Measurements from ENCODE around the gene PIK3R3.
A peak's percentile ranks its signal among the peaks of the same experiment; 100 is the strongest.
"Not testable (repeated sequence)": the region's sequence is repeated elsewhere in the genome, so short reads cannot be mapped to it uniquely, and the experiment has no call there.

The PIK3R3 gene

GRCh38 chr1:46113948-46114347 lies 18.5 kb downstream of the PIK3R3 start:
- DNase-seq (ENCODE audit: low read depth in 2 of 3, low spot score in 1 of 3): no peak

- DNase-seq (ENCODE audit: low read depth in 2 of 3, low spot score in 1 of 3): no peak
These were observed 20.3 kb downstream of the PIK3R3 start for GRCh38 chr1:46112108-46112507.

GRCh38 chr1:46110521-46110920 lies 21.9 kb downstream of the PIK3R3 start:
- DNase-seq (ENCODE audit: low read depth in 2 of 3, low spot score in 1 of 3): no peak

GRCh38 chr1:46102769-46103476 lies 29.5 kb downstream of the PIK3R3 start:
- peak in 1 of 3 donors; percentile 1 for DNase-seq (ENCODE audit: low read depth in 2 of 3, low spot score in 1 of 3)

GRCh38 chr1:46099215-46099614 lies 33.2 kb downstream of the PIK3R3 start:
- no peak for DNase-seq (ENCODE audit: low read depth in 2 of 3, low spot score in 1 of 3)

GRCh38 chr1:46098027-46098712 lies 34.3 kb downstream of the PIK3R3 start:
- no peak for DNase-seq (ENCODE audit: low read depth in 2 of 3, low spot score in 1 of 3)

- no peak for DNase-seq (ENCODE audit: low read depth in 2 of 3, low spot score in 1 of 3)
These were observed 35.3 kb downstream of the PIK3R3 start for GRCh38 chr1:46097149-46097472.

GRCh38 chr1:46096269-46097148 lies 35.9 kb downstream of the PIK3R3 start:
- DNase-seq (ENCODE audit: low read depth in 2 of 3, low spot score in 1 of 3): no peak

GRCh38 chr1:46095110-46095509 lies 37.3 kb downstream of the PIK3R3 start:
- not testable (repeated sequence) for DNase-seq (ENCODE audit: low read depth in 2 of 3, low spot score in 1 of 3)

GRCh38 chr1:46094471-46095005 lies 37.9 kb downstream of the PIK3R3 start:
- no peak for DNase-seq (ENCODE audit: low read depth in 2 of 3, low spot score in 1 of 3)

- DNase-seq (ENCODE audit: low read depth in 2 of 3, low spot score in 1 of 3): not testable (repeated sequence)
These were observed 38.6 kb downstream of the PIK3R3 start for GRCh38 chr1:46093832-46094231.

- no peak for DNase-seq (ENCODE audit: low read depth in 2 of 3, low spot score in 1 of 3)
These were observed 44.5 kb downstream of the PIK3R3 start for GRCh38 chr1:46087891-46088290.

GRCh38 chr1:46086576-46086975 lies 45.9 kb downstream of the PIK3R3 start:
- DNase-seq (ENCODE audit: low read depth in 2 of 3, low spot score in 1 of 3): no peak

GRCh38 chr1:46084553-46085451 lies 47.6 kb downstream of the PIK3R3 start:
- DNase-seq (ENCODE audit: low read depth in 2 of 3, low spot score in 1 of 3): no peak

GRCh38 chr1:46083579-46083978 lies 48.9 kb downstream of the PIK3R3 start:
- DNase-seq (ENCODE audit: low read depth in 2 of 3, low spot score in 1 of 3): no peak

- no peak for DNase-seq (ENCODE audit: low read depth in 2 of 3, low spot score in 1 of 3)
These were observed 50.8 kb downstream of the PIK3R3 start for GRCh38 chr1:46081619-46082018.

GRCh38 chr1:46081206-46081605 lies 51.2 kb downstream of the PIK3R3 start:
- no peak for DNase-seq (ENCODE audit: low read depth in 2 of 3, low spot score in 1 of 3)

GRCh38 chr1:46080257-46080656 lies 52.2 kb downstream of the PIK3R3 start:
- no peak for DNase-seq (ENCODE audit: low read depth in 2 of 3, low spot score in 1 of 3)

- no peak for DNase-seq (ENCODE audit: low read depth in 2 of 3, low spot score in 1 of 3)
These were observed 54.8 kb downstream of the PIK3R3 start for GRCh38 chr1:46077644-46078043.

- DNase-seq (ENCODE audit: low read depth in 2 of 3, low spot score in 1 of 3): no peak
These were observed 56.1 kb downstream of the PIK3R3 start for GRCh38 chr1:46076343-46076742.

GRCh38 chr1:46072975-46073374 lies 59.5 kb downstream of the PIK3R3 start:
- no peak for DNase-seq (ENCODE audit: low read depth in 2 of 3, low spot score in 1 of 3)
